CD4-positive, alpha-beta T cell treated with Interleukin-17A for 4 hours (primary cell): ENCODE measurements around the gene POU4F2.

Experiments
- DNase-seq: peaks from one replicate; pipeline ENCODE4 v3.0.0-alpha.2; 2020; ENCODE audit warnings: mixed read lengths

The POU4F2 gene, protein sequence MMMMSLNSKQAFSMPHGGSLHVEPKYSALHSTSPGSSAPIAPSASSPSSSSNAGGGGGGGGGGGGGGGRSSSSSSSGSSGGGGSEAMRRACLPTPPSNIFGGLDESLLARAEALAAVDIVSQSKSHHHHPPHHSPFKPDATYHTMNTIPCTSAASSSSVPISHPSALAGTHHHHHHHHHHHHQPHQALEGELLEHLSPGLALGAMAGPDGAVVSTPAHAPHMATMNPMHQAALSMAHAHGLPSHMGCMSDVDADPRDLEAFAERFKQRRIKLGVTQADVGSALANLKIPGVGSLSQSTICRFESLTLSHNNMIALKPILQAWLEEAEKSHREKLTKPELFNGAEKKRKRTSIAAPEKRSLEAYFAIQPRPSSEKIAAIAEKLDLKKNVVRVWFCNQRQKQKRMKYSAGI

DNA sequence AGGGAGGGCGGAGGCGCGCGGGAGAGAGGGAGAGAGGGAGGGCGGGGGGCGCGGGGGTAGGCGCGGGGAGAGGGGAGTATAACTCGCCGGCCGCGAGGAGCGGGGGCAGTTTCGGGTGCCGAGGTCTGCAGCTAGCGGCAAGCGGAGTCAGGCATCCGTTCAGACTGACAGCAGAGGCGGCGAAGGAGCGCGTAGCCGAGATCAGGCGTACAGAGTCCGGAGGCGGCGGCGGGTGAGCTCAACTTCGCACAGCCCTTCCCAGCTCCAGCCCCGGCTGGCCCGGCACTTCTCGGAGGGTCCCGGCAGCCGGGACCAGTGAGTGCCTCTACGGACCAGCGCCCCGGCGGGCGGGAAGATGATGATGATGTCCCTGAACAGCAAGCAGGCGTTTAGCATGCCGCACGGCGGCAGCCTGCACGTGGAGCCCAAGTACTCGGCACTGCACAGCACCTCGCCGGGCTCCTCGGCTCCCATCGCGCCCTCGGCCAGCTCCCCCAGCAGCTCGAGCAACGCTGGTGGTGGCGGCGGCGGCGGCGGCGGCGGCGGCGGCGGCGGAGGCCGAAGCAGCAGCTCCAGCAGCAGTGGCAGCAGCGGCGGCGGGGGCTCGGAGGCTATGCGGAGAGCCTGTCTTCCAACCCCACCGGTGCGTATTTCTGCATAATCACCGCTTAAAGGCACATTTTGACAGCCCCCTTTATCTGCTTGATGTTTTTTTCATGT, at the start of gene POU4F2:
Gene POU4F2, plus strand, starts transcription at position 108 of the 720 bp plus-strand sequence. Its CDS starts 248 bp downstream, at position 356.
- DNase-seq, result no peak

DNA sequence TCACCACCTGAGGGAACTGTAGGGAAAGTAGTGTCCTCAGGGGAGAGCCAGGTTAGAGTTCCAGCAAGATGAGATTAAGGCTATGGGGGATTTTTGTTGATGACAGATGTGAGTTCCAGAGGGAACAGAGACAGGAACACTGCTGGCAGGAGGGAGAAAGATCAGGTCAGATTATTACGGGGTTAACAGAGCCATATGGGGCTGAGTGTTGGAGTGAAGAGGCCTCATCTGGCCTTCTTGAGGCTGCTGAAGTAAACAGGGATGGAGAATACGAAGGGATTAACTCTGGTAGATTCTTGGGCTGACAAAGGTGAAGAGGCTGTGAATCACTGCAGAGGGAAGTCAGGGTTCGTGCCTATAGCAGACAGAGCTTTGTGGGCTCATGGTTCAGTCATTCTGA, 47.9 kb upstream of the POU4F2 start:
- no peak for DNase-seq

DNA sequence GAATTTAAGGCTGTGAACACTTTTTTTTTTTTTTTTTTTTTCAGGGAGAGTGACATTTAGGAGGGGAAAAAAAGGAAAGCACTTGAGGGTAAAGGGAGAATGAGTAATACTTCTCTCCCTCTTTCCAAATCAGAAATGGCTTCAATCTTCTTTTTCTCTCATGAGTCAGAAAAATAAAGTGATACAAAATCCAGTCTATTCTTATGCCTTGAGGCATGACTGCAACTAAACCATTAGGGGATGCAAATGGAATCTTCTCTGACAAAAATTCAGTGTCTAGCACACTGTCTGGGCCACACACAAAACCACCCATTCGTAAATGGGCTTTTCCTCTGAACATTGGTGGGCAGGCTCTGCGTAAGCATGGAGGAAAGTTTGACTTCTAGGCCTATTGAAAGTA, 46.7 kb upstream of the POU4F2 start:
- no peak for DNase-seq

DNA sequence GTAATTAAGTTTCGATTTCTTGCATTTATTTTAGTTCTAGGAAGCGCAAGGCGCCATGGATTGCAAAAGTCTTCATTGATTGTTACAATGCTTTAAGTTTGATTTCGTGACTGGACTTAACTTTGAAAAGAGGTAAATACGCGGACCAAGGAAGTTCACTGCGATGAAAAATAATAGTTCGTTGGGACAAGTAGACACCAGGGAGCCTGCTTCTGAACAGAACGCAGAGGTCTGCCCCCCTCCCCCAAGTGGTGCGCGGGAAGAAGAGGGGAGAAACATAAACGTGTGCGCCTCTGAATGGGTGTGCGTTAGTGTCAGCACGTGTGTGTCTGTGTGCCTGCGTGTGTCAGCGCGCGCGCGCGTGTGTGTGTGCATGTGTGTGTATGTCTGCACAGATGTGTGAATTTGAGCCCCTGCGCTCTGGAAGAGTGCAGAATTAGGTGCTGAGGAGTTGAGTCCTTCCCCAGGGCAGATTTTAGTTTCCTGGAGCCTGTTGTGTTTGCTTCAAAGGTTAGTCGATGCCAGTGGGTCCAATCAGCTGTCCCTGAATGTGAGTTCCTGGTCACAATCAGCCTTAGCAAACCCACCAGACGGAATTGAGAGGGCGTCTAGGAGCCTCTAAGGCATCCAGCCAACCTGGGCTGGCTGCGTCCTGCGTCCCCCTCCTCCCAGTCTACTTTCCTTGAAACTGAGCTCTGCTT, 5.8 kb upstream of the POU4F2 start:
- DNase-seq, result no peak

DNA sequence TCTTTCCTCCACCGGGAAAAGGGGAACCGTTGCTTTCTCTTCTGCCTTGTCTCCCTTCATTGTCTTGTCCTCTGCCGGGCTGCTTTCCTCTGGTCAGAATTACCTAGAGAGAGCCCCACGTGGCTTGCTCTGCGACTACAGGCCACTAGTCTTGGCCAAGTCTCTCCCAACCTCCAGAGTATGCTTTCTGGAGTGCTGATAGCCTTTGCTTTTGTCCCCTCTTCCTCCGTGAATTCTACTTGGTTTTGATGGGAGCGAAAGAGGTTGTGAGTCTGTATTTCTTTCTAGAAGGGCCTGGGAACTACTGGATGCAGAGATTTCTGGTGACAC, 5.3 kb upstream of the POU4F2 start:
- no peak for DNase-seq

DNA sequence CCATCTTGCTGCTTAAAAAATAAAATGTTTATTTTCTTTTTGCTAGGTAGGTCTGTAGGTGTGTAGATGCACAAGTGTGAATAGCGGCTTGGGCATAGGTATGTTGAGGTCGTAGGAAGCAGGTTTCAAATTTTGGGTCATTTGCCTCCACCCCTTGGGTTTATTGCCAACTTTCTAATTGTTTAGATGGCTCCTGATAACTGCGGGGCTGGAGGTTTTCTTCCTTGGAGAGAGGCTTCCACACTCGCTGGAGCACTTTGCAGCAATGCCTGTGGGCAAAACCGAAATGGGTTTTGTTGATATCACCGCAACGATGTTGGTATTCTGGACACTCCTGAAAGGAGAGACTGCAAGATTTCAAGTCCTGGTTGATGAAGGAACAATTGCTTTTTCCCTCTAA, 3.9 kb upstream of the POU4F2 start:
- DNase-seq, result no peak

DNA sequence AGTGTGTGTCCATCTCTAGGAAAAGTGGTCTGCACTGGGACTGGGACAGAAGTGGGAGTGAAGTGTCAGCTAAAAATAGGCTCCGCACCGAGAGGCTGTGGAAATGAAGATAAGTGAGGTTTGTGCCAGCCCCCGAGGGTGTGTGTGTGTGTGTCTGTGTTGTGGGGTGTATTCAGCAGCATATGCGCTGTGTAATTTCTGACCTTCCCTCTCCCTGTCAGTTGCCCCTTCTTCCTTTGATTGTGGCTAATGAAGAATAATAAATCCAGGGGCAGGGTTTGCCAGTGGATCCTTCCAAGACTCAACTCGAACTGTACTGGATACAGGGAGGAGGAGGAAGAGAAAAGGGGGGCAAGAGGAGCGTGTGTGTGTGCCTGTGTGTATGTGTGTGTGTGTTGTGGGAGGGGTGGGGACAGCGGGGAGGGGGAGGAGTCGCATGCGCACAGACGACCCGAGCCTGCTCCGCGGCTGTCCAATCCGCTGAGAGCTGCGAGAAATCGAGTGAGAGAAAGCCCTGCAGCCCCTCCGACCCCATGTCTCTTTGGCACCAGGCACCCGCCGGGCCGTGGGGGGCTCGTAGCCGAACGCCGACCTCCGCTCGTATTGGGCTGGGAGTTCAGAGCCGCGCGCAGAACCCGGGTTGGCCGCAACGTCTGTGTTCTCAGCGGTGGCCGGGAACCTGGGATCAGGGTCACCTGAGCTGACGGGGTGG, 916 bp upstream of the POU4F2 start:
- no peak for DNase-seq

DNA sequence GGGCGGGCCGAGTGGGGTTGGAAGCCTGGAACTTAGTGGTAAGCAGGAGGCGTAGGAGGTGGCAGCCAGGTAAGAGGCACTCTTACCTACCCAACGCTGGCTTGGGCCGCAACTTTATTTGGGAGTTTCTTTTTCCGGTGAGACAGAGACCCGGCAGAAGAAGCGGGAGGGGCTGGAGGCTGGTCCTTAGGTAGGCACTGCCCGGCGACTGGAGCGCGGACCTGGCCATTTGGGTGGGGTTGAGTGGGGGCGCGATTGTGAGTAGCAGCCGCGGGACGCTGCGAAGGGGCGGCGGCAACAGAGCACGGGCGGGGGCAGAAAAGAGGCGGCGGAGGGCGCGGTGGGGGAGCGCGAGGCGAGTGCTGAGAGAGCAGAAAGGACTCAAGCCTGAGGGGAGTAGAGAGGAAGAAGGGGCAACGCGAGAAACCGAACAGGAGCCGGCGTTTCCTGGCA, 334 bp upstream of the POU4F2 start:
- DNase-seq, result no peak

DNA sequence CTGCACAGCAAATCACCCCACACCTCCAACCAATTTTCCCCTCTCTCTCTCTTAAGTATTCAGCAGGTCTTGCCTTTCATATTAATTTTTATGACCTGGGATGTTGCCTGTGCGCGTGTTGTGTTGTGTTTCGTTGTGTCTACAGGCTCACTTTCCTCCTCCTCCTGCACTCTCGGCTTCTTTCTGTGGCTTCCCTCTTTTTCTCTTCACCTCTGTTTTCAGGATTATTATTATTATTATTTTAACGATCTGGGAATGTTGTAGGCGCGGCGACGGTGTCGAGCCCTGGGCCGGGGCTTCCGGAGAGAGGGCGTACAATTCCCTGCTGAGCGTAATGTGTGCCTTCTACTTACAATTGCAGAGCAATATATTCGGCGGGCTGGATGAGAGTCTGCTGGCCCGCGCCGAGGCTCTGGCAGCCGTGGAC, 826 bp downstream of the POU4F2 start:
- no peak for DNase-seq

DNA sequence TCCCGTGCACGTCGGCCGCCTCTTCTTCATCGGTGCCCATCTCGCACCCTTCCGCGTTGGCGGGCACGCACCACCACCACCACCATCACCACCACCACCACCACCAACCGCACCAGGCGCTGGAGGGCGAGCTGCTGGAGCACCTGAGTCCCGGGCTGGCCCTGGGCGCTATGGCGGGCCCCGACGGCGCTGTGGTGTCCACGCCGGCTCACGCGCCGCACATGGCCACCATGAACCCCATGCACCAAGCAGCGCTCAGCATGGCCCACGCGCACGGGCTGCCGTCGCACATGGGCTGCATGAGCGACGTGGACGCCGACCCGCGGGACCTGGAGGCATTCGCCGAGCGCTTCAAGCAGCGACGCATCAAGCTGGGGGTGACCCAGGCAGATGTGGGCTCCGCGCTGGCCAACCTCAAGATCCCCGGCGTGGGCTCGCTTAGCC, 1.4 kb downstream of the POU4F2 start:
- DNase-seq, result no peak

DNA sequence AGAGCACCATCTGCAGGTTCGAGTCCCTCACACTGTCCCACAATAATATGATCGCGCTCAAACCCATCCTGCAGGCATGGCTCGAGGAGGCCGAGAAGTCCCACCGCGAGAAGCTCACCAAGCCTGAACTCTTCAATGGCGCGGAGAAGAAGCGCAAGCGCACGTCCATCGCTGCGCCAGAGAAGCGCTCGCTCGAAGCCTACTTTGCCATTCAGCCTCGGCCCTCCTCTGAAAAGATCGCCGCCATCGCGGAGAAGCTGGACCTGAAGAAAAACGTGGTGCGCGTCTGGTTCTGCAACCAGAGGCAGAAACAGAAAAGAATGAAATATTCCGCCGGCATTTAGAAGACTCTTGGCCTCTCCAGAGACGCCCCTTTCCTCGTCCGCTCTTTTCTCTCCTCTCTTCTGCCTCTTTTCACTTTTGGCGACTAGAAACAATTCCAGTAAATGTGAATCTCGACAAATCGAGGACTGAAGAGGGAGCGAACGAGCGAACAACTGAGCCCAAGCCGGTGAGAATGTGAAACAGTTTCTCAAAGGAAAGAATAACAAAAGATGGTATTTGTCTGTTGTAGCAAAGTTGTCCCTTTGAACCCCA, 1.9 kb downstream of the POU4F2 start:
- no peak for DNase-seq

DNA sequence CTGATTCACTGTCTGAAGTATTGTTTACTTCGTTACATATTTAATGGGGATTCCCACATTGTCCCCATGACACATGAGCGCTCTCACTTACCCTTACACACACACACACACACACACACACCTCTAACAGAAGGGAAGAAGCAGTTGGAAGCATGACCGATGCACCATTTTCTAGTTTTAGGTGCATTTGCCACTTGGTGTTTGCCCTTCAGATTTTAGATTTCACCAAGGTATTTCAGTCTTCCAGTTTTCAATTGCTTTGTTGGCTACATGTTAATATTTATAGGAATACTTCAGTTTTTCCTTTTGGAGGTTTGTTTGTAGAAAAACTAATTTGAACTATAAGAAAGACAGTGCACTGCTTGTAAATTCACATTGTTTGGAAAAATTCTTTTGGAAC, 3.1 kb downstream of the POU4F2 start:
- DNase-seq, result no peak

DNA sequence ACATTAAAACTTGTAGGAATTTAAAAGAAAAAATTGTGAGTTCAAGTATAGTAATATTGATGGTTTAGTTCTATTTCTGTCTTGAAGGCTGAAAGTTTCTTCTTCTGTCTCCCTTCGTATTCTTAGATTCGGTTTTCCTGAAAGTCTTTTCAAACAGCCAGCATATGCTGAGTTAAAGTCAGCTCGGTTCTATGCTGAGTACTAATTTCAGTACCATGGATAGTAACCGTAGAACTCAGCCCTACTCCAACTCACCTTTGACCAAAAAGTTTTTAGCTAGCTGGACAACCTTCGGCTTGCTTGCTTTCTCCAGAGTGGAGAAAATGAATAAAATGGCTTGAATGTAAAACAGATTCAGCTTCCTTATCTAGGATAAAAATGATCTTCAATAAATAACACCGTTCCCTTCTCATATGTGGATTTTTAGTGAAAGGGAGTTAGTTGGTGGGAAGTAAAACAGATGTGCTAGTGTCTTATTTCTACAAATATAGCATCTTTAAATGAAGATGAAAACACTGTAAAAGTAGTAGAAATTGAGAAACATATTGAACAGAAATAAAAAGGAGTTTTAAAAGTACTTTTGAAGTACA, 5.2 kb downstream of the POU4F2 start:
- DNase-seq, result no peak

DNA sequence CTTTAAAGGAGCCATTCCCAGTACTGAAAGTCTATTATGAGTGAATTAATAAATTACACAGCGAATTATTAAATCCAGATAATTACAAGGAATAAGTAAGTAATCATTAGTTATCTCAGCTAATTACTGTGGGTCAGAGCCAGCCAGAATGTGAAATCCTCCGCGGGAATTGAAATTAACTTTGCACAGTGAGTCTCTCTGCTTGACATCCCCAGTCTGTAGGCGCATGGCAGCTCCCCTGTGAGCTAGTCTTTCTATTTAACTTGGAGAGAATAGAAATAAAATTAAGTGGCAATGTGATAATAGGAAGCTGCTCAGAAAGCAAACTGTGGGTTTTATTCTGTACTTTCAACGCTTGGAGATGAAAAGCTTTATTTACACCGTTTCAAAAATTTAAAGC, 7.2 kb downstream of the POU4F2 start:
- no peak for DNase-seq

DNA sequence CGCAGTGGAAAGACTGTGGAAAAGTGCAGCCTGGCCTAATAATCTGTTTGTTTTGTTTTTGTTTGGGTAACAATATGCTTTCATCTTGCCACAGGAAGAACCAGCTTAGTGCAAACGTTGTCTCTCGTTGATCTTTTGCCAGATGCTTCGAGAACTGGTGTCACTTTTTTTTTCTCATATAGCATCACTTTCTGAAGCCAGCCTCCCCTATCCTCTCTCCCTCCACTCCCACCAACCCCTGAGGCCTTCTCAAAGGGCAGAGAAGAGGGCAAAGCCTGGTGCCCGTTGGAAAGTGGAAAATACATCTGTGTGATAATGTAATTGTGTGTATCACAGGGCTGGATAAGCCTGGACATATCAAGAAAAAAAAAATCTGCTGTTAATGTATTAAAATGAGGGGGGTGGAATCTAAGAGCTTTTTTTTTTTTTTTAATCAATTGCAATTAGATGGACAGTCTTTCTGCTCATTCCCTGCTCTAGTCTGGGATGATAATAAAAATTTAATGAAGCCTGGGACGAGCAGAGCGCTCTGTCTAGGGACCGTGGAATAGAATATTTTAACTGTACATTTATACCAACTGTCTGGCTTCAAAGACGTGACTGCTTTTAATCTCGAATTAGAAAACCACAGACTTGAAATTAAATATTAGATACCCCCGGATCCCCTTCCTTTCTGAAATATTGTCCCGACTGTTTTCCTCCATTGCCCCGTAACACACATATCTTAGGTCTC, 8.1 kb downstream of the POU4F2 start:
- DNase-seq, result no peak

DNA sequence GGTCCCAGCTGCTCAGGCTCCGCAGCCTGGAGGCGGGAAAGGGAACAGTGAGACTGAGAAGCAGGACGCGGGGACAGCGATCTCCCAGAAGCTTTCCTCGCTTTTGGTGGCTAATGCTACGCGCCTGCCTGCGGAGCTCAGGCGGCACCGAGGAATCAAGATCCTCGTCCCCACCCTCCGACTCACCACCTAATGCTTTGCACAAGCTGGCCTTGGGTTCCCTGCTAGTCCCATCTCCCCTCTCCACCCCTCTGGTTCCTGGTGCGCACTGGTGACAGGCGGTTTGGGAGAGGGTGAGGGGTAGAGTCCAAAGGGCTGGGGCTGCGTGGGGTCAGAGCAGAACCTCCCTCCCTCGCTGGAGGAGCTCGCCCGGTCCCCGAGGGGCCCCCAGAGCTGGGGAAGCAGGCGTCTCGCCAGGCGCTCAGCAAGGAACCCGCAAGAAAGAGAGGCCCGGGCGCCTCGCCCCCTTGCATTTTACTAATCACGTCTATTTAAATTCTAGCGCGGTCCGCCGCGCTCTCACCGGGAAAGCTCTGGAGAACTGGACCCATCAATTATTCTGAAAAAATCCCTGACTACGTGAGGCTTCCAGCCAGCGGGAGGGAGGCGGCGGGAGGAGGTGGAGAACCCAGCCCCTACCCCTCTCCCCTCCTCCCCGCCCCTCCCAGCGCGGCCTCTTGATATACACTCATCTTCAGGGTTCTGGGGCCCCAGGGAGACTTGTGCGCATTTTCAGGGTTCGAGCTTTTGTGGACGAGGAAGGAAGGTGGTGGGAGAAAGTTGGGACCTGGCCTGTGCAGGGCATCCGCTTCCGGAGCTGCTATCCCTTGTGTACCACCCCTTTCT, 9.1 kb downstream of the POU4F2 start:
- no peak for DNase-seq

DNA sequence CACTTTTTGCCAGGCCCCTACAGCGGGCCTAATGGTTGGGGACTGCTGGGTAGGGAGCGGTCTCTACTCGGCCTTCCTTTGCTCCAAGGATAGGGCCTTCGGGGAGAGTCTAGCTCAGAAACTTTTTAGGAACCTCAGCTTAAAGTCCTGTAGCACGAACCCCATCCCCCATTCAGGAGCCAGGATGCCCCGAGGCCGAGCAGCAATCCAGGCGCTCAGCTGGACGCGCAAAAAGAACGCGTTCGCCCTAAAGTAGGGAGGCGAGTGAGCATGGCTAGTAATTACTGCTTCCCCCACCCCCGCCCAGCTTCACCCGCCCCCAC, 9.7 kb downstream of the POU4F2 start:
- no peak for DNase-seq

DNA sequence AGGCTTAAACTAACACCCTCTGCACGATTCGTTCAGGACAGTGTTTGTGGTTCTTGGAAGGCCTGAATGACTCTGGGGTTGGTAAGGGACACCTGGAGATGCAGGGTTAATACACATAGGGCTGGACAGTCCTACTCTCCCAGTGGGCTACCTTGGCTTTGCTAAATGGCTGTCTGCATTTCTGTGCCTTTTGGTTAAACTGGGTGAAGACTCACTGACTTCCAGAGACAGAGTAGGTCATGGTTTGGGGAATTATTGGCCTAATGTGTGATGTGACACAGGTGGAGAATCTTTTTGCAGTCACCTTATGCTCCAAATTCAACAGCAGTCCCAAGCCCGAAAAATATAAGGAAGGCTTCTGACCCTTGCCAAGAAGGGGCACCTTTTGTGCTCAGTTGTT, 10.5 kb downstream of the POU4F2 start:
- no peak for DNase-seq

DNA sequence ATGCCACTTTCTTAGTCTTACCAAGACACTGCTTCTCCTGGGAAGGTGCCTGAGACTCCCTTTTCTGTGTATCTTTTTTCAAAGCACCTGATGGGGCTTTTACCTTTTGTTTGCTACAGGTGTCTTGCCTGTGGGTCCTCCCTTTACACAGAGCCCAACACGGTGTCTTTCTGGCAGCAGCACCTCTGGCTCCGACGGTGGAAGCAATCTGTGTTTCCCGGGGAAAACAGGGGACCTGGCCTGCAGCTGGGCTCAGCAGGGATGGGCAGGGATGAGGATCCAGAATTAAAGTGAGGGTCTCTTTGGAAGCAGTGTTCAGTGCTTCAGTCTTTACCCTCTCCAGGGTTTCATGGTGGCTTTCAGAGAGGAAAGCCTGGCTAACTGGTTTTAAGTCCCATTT, 11.3 kb downstream of the POU4F2 start:
- no peak for DNase-seq

DNA sequence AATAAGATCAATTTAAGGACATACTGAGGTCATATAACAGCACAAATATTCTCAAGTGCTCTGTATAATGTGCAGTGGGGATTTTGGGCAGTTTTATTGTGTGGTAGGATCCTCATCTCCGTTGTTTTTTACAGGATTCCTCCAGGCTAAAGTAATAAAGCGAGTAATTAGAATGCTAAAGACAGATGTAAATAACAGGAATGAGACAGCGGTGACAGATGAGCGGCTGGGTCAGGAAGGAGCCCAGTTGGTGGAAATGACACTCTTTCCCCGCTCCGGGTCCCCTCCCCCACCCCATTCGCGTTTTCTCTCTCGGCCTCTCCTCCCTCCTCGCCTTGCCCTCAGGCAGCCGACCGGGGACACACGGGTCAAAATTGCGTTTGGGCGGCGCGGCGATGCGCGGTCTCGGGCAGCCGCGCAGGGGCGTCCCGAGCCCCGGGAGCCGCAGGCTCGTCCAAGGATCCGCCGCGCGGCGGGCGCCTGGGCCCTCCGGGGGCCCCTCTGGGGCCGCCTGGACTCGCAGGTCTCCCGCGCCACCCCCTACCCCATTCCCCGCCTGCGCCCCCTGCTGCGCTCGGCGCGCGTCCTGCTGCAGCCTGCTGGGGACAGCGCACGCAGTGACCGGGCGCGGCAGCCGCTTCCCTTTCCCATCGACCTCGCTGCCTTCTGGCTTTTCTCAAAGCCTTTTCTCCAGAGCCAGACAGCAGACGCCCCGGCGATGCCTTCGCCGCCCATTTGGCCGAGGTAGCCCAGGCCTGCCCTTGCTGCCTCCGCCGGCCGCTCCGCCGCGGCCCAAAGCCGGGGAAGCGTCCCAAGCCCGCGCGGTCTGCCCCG, 16.2 kb downstream of the POU4F2 start:
- no peak for DNase-seq
